Measurements from ENCODE around the gene JDP2.

The JDP2 gene

DNA sequence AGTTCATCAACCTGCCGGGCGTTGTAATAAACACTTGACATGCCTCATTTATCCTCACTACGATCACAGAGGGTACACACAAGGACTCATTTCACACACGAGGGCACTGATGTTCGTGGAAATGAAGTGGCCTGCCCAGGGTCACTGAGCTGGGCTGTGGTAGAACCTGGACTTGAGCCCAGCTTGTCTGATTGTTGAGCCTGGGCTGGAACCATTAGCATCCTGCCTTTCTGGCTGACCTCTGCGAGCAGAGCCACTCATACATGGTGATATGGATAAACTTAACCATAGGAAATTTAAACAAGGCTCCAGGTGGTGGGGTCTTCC is 16.6 kb upstream of the JDP2 start:
- DNase-seq: no peak

DNA sequence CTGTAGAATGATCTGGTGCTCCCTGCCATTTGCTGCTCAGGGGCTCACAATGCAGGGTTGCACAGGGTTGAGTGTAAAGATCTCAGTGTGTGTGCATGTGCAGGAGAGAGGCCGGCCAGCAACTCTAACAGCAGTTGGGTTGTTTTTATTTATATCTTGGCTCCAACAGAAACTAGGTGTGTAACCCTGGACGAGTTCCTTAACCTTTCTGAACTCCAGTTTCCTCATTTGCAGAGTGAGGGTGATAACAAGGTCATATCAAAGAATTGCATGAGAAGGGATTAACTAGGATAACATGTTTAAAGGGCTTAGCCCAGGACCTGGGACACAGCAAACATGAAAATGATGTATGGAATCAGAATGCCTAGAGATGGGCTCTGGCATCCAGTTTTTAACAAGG is 14.8 kb upstream of the JDP2 start:
- no peak for DNase-seq

DNA sequence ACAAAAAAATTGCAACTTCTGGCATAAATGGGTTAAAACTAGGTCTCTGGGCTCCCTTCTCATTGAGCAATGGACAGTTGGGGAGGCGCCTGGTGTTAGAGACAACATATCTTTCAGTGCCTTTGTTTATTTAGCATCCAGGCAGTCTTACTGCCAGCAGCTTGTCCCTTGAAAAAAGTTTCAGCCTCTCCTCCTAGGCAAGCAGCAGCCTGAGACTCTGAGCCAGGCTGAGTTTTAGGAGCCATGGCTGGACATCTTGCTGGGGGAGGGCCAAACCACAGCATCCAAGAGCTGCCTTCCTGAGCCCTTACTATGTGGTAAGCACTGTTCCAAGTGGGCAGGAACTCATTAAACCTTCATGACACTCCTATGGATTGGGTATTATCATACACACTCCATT is 10.1 kb upstream of the JDP2 start:
- DNase-seq: no peak

DNA sequence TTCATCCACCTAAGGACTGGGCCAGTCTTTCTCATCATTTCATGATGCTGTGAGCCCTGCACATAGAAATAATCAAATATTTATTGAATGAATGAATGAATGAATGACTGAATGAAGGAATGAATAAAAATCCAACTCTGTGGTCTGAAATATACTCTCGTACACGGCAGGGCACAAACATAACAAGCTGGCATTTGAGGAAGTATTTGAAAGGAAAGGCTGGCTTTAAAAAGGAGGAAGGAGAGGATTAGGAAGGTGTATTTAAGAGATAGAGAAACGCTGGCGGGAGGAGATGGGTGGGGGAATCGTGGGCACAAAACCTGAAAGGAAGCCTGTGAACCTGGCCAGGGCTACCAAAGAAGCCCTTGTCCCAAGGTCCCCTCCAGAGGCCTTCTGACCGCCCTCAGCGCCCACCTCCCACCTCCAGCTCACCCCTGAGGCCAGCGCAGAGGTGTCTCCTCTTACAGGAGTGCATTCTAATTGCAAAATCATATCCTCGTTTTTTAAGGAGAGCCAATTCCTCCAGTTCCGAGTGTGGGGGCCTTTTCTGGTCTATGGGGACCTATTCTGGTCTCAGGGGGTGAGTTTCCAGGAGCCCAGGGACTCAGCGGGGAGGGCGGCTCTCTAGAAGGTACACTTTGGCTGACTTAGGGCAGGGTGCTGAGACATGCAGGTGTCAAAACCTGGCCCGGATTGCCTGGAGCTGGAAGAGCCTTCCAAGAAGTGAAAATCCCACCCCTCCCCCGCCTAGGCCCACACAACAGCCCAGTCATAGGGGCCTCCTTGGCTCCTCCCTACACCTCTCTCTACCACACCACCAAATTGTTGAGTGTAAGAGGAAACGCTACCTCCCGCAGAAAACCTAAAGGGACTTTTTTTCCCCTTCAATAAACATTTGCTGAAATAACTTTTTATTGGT is 8.7 kb upstream of the JDP2 start:
- no peak for DNase-seq

DNA sequence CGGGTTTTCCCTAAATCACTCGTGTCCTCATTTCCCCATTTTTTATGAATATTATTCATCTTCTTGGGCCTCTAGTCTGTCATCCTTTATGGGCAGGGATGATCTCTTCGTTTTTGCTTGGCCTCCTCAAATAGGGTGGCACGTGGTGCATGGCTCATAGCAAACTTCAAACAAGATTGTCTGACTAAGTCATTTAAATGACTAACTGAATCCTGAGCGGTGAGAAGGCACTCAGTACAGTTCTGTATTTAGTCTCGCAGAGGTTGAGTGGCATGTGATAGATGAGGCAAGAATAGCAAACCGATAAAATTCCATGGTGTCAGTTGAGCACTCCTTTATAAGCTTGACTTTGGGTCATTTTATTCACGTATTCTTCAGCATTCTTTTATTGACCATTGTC is 5.7 kb upstream of the JDP2 start:
- DNase-seq: no peak

DNA sequence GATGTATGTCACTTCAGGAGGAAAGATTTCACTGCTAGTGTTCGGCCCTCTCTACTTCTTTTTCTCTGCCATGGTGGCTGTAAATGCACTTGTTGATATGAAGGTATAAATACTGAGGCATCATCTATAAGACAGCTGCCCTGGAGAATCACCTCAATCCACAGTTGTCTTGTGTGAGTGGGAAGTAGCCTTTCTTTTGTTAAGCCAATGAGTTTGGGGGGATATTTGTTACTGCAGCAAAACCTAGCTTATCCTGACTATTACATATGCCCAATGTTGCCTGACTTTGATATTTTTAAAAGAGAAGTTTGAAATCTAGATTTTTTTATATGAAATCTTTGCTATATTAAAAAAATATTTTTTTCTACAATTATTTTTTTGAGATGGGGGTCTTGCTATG is 3.3 kb upstream of the JDP2 start:
- no peak for DNase-seq

DNA sequence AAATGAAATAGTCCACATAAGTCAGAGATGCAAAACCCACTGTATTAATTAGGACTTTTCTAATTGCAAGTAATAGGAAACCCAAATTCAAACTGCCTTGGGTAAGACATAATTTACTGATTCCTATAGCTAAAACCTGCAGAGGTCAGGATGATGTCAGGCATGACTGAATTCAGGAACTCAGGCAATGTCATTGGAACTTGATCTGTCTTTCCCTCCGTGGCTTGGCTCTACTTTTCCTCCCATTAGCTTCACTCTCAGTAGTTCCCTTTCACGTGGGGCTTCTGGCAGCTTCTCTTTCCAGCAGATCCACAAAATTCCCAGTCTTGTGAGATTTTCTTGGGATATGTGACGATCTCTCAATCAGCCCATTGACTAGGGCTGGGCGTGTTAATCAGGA is 2.4 kb upstream of the JDP2 start:
- no peak for DNase-seq

DNA sequence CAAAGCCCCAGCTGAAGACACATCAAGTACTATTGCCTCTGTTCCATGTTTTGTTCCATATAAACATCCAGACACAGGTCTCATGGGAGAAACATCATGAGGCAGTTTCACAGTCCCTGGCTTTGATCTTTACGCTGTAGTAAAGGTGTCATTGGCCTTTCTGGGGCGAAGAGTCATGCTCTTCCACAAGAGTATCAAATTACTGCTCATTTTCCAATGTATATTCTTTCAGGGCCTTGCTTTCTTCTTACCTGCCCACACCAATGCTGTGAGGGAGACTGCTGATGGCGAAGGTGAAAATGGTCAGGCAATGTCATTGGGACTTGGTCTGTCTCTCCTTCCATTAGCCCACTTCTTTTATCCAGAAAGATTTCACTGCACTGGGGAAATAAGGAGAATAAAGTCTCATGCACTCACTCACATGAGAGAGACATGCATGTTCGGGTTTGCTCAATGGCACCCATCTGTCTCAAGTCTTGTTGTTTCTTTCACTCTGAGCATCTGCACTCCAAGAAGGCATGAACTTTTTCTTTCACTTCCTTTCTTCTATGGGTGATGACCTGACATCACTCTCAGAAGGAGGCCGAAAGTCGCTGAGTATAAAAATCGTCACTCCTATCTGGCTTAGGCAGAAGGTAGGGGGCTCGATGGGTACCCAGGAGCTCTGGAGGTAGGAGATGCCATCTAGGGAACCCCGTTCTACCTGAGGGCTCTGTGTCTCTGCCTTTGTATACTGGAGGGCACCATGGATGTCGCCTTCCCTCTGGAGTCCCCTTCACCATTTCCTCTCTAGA is 1.3 kb upstream of the JDP2 start:
- no peak for DNase-seq

DNA sequence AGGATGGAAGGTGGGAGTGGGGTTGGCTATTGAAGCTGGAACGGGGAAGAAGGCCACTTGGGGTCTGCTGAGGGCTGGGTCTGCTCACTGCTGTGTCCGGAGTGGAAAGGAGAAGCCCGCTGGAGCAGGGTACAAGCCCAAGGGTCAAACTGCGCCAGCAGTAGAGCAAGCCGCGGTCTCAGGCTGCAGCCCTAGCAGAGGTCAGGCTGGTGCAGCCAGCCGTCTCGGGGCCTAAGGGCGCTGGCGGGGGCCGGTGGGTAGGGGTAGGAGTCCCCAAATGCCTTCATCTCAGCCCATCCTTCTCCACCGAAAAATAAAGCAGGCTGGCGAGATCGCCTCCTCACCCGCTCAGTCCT is 718 bp upstream of the JDP2 start:
- DNase-seq: no peak

DNA sequence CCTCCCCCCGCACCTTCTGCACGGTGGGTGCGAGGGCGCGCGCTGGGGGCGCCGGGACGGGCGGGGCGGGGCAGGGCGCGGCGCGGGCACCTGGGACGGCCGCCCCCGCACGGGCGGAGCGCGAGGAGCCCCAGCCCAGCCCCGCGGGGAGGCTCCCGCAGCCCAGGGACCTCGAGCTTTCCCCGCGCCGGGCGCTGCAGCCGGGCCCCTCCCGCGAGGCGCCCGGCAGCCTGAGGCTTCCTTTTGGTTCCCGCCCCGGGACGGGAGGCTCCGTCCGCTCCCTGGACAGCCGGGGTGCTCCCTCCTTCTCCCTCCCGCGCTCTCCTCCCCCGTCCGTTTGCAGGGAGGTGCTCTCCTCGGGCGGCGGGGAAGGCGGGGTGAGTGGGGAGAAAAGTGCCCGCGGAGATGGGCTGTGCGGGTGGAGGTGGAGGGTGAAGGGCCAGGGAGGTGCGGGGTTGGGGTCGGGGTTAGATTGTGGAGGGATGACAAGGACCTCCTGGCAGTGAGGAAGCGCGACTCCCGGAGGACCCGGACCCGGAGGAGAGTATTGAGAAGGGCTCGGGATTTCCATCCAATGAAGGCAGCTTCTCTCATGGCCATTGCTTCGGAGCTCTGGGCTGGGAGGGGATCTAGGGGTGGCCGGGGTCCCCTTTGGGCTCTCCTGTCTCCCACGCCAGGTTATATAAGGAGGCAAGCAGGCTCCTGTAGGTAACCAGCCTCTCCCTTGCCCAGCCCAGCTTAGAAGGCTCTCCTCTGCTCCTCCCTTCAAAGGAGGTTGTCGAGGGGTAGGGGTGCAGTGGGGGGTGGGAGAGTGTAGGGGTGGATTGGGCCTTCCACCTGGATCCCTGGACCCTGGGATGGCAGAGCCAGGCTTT is 645 bp downstream of the JDP2 start:
- no peak for DNase-seq

DNA sequence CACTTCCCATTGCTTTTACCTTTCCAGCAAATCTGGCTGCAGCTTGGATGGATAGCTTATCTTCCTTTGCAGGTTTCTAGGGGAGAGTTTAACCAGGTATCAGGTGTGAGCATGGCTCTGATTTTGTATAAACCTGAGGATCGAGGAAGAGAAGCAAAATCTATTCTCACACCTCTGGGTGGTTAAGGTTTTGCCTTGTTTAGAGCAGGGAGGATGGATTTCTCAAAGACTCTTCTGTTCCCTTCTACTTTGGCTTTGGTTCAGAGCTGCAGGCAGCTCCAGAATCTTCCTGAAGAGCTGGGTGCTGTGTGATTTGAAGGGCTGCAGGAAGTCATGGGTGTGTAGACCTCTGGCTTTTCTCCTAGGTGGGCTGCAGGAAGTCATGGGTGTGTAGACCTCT is 1.7 kb downstream of the JDP2 start:
- DNase-seq: no peak

DNA sequence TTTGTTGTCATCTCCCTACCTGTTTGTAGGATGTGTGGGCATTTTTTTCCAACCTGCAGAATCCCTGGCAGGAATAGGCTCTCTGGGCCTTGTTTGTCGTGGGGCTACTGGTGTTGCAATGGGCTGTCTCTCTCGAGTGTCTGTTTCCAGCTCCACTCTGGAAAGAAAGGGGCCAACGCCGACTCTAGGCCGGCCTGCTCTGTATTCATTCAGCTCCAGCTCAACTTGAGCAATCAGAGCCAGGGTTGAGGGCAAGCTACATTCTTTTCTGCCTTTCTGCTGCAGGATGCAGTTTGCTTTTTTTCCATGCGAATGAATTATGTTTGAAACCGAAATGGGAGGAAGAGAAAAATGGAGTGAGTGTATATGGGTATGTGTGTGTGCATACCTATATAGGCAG is 2.3 kb downstream of the JDP2 start:
- DNase-seq: no peak

DNA sequence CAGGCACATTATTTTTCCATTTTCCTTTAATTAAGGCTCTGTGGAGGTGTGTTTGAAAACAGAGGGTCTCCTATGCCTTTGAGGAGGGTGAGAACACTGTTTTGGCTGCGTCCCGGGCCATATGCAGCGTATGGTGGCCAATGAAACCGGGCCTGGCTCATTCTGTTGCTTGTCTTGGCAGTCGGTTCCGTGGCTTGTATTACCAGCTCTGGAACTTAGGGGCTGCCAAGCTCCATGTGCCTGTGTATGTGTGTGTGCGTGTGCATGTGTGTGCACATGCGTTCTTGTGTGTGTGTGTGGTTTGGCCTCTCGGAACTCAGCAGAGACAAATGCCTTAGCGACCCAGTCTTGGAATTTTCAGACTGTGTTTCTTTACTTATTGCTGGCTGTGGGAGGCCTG is 2.7 kb downstream of the JDP2 start:
- no peak for DNase-seq

DNA sequence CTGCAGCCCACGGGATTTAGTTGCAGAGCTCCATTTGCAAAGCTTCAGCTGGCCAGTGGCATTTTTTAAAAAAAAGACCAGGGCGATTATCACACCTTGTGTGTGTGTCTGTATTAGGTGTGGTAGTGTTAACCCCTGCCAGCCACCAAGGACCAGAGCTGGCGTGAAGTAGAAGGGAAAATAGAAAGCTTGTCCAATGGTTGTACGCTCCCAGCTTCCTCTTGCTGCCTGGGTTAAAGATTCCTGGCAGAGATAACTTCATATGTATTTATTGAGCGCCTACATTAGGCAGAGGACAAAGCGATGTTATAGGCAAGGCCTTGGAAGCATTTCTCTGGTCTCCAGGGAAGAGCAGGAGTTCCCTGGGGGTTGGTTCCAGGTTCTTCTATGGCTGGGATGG is 3.2 kb downstream of the JDP2 start:
- DNase-seq: no peak

DNA sequence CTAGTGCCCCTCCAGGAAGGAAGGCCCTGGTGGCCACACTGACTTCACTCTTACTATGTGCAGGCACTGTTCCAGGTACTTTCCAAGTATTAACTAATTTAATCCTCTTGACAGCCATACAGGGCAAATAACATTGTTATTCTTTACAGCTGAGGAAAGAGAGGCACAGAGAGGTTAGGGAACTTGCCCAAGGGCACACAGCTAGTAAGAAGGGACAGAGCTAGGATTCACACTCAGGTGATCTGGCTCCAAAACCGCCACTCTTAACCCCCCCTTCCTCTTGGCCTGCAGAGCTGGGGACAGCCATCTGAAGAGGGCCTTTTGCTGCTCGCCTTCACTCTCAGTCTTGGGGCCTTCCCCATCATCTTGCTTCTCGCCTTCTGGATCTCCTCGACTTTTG is 4.0 kb downstream of the JDP2 start:
- no peak for DNase-seq

DNA sequence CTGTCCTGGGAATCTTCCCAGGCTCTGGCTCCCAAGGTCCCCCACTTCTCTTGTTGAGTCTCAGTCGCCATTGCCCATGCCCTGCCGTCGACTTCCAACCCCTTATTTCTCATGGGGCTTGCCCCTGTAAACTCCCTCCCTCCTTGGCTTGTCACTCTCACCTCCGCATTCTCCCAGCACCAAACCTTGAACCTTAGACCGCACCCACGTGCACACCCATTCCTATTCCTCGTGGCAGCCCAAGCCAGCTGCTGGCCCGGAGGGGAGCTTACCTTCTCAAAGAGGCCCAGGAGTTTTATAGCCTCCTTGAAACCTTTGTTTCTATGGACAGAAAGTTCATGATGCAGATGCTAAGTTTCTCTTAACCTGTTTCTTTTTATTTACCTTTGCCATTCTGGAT is 4.6 kb downstream of the JDP2 start:
- no peak for DNase-seq

DNA sequence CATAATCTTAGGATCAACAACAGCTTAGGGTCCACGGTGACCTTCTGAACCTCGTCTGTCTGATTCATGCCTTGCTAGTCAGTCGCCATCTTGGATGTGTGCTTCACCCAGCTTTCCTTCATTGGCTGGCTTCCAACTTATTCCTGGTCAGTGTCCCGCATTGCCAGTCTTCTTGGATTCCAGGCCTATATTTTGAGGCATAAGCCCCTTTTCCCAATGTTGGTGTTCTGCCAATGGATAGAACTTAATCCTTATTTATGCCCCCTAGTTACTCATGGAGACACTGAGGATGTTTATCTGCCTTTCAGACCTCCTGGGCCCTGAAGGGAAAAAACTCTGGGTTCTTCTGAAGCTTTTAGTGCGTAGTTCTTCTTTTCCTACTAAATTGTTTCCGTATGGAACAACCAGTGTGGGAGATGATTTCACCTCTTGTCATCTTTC is 5.8 kb downstream of the JDP2 start:
- DNase-seq: no peak

DNA sequence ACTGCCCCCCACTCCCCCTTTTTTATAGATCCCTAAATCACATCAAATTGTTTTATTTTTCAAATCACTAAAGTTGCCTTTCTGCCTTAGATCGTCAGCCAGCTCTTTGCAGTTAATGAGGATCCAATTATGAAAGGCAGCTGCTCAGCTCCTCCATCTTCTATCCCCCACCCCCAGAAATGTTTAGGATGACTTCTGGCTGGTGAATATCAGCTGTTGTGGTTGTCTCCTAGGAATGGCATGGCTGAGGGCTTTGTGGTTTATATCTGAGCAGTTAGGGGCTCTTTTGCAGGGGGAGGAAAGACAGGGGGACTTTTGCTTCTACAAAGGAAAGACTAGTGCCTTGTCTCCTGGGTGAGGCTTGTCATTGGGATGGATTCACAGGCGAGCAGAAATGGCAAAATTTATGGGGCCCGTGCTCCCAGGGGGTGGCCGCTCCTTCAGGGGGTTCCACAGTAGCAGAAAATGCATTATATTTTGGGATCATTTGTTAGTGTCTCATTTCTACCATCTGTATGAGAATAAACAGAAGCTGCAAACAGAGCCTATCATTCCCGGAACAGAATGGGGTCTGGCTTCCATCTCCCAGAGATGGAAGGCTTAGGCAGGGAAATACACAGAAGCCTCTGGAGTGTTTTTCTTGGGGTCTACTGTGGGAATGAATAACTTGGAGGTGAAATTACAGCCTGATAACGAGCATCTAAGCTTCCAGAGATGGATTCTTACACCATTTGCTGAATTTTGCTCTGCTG is 6.5 kb downstream of the JDP2 start:
- DNase-seq: no peak

DNA sequence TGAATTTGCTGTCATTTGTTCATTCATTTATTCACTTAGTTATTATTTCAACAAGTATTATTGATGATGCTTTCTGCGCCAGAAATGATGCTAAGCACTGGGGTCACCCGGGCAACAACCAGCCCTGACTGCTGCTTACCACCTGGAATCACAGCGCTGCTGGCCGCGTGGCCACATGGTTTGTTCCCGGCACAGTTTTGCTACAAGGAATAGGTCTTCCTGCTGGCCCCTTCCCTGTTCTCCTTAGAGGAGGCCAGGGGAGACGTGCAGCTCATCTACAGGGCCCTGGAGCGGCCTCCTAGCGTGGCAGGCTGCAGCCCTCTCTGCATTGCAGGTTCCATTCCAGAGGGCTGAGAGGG is 7.0 kb downstream of the JDP2 start:
- no peak for DNase-seq

DNA sequence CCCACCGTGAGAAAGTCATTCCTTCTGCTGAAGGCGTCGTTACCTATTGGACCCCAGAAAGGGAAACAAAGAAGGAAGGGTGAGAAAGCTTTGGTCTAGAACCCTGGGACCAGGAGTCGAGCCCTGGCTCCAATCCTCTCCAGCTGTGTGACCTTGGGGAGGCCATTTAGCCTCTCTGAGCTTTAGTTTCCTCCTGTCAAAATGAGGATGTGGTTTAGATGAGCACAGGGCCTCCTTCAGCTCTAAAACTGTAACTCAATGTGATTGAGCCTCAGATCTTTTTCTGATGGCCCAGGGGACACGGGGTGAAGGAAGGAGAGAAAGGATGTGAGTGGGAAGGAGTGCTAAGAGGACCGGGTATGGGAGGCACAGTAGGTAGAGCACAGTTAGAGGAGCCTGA is 7.7 kb downstream of the JDP2 start:
- DNase-seq: no peak

DNA sequence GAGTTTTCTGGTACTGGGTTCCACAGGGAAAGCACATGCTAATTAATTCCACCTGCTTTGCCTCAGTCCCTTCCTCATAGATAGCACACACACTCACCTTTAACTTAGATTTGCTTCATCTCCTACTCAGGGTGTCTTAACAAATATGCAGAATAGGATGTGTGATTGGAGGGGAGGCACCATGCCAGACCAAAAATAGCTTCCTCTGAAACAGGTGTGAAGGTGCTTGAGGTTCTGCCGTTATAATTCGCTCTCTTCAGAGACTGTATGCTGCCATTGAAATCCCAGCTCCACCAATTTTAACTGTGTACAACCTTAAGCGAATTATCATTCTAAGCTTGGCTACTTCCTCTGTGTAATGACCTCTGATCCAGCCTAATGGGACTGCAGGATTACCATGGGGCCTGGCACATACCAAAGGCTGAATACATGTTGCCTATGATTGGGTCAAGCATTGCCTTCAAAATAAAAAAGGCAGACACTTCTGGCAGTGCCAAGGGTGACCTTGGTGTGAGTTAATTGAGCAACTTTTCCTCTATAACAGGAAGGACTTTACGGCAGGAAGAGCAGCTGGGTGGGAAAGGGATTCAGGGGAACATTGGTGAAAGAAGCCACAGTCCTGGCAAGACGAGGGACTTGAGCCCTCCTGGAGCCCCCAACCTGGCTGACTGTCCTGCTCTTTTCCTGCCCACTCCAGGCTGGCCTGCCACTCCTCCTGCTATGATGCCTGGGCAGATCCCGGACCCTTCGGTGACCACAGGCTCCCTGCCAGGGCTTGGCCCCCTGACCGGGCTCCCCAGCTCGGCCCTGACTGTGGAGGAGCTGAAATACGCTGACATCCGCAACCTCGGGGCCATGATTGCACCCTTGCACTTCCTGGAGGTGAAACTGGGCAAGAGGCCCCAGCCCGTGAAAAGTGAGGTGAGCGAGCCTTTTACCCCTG is 9.7 kb downstream of the JDP2 start:
- DNase-seq: no peak
